Left renal pelvis (tissue), 4 donors: ENCODE results near the gene RTN3. TPM values are rescaled to one million over a fixed set of nuclear protein-coding genes. Genes with fewer than 3 reads are reported as not detected.
"Not testable (repeated sequence)": the region's sequence is repeated elsewhere in the genome, so short reads cannot be mapped to it uniquely, and the experiment has no call there.

Experiments used
- DNase-seq, 4 donors: peaks; one replicate each; pipeline ENCODE4 v3.0.0-alpha.2; 2013; ENCODE audit warnings: low read depth in 4 of 4, low spot score in 3 of 4
- polyA plus RNA-seq, 4 donors: library from polyadenylated mRNA; unstranded; fragments of 120-200 nt; gene quantifications; one replicate each; pipeline ENCODE4 v1.2.1, GENCODE V29; 2013; ENCODE audit not compliant: insufficient read length in 4 of 4

The RTN3 gene, protein sequence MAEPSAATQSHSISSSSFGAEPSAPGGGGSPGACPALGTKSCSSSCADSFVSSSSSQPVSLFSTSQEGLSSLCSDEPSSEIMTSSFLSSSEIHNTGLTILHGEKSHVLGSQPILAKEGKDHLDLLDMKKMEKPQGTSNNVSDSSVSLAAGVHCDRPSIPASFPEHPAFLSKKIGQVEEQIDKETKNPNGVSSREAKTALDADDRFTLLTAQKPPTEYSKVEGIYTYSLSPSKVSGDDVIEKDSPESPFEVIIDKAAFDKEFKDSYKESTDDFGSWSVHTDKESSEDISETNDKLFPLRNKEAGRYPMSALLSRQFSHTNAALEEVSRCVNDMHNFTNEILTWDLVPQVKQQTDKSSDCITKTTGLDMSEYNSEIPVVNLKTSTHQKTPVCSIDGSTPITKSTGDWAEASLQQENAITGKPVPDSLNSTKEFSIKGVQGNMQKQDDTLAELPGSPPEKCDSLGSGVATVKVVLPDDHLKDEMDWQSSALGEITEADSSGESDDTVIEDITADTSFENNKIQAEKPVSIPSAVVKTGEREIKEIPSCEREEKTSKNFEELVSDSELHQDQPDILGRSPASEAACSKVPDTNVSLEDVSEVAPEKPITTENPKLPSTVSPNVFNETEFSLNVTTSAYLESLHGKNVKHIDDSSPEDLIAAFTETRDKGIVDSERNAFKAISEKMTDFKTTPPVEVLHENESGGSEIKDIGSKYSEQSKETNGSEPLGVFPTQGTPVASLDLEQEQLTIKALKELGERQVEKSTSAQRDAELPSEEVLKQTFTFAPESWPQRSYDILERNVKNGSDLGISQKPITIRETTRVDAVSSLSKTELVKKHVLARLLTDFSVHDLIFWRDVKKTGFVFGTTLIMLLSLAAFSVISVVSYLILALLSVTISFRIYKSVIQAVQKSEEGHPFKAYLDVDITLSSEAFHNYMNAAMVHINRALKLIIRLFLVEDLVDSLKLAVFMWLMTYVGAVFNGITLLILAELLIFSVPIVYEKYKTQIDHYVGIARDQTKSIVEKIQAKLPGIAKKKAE
- 100 to 1,000 TPM; 122 to 198 (median 183) TPM for polyA plus RNA-seq

DNA sequence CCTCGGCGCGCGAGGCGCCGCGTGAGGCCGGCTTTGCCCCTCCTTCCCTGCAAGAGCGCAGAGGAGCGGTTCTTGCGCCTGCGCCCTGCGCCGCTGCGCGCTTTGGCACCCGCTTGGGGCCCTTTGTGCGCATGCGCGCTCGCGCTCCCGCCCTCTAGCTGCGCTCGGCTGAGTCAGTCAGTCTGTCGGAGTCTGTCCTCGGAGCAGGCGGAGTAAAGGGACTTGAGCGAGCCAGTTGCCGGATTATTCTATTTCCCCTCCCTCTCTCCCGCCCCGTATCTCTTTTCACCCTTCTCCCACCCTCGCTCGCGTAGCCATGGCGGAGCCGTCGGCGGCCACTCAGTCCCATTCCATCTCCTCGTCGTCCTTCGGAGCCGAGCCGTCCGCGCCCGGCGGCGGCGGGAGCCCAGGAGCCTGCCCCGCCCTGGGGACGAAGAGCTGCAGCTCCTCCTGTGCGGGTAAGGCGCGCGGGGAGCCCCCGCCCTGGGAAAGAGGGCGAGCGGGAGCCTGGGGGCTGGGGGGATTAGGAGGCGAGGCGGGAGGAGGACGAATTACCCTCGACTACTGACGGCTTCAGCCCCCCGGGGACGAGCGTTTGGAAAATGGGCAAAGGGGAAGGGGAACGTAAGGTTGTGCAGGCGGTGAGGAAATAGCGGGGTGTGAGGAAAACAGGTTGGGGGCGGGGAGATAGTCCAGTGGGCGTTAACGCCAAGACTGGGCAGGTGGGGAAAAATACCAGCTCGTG, at the start of gene RTN3:
RTN3 (plus strand) TSS at position 180 of the 745 bp plus-strand sequence; CDS start at position 317, 137 bp downstream.
- DNase-seq, result peak; percentile 94 to 98 (median 96)

DNA sequence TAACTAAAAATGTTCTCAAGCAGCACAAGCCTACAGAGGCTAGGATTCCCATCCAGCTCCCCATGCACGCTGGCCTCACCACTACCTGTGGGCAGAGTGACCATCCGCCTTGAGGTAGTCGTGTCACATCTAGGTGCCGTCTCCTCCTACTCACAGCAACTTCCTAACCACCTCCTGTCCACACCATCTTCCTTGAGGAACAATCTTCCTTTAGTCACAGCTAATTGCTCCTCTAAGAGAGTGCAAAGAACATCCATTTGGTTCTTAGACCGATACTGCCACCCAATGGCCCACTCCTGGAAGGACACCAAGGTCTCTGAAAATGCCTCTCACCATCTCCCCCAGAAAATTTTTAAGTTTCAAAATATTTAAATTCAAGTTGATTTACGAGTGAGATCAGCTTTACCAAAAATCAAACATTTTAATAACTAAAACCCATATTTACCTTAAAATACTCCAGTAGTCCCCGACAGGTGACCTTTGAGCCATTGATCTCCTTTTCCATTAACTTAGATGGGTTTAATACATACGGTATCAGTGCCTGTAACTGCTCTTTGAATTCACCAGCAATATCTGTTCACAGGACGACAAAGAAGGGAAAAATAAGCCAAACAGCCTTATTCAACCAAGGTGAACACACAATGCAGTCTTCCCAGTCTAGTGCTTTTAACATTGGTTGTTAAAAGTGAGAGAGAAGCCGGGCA, 45.4 kb upstream of the RTN3 start:
- DNase-seq, result peak in 1 of 4 donors; percentile 57

DNA sequence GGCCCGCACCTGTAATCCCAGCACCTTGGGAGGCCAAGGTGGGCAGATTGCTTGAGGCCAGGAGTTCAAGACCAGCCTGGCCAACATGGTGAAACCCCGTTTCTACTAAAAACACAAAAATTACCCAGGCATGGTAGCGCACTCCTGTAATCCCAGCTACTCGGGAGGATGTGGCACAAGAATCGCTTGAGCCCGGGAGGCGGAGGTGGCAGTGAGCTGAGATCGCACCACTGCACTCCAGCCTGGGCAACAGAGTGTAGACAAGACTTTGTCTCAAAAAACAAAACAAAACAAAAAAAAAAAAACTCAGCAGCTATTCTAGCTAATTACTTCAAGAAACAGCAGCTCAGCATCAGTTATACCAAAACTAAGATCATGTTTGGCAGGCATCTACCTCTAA, 42.9 kb upstream of the RTN3 start:
- not testable (repeated sequence) for DNase-seq

DNA sequence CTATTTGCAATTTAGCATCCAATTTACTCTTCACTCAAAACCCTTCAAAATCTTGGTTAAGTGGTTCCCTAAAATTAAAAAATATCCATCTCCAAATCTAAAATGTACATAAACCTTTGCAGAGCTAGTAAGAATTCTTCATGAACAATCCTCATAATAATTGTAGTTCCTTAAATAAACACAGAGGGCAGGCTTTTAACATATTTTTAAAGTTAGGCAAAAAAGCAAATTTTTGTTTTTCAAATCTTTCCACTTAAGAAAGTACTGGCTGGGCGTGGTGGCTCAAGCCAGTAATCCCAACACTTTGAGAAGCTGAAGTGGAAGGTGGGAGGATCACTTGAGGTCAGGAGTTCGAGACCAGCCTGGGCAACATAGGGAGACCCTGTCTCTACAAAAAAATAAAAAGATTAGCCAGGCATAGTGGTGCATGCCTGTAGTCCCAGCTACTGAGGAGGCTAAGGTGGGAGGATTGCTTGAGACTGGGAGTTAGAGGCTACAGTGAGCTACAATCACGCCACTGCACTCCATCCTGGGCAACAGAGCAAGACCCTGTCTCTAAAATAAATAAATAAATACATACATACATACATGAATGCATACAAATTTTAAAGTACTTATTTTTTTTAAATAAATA, 42.0 kb upstream of the RTN3 start:
- no peak for DNase-seq

DNA sequence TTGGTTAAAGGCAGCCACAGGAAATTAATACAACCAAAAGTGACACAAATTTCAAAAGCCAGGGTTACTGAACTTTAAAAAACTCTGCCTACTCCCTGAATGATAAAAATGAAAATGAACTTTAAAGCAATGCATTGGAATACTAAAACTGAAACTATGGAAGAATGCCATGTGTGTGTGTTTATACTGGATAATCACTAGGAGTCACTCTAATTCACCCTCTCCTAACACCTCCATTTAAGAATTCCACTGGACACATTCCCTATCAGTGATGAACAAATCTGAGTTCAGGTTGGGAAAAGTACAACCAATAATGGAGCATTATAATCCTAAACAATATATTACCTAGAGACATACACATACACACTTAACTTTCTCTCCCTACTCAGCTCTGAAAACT, 39.6 kb upstream of the RTN3 start:
- no peak for DNase-seq

DNA sequence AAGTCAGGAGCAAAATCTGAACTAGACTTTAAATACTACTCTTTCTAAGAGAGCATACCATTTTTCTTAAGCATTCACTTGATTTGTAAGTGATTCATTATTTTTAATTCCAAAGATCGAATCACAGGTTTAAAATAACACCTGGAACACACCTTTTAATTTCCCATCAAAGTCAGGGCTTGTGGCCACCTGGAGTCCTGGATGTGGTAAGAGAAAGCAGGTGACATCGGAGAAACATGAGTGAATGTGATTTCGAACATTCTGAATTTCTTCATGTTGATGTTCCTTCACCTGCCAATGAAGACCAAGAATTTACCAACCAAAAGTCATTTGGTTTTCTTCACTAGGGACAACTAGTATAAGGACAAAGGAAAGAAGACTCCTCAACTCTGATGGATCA, 38.1 kb upstream of the RTN3 start:
- no peak for DNase-seq

DNA sequence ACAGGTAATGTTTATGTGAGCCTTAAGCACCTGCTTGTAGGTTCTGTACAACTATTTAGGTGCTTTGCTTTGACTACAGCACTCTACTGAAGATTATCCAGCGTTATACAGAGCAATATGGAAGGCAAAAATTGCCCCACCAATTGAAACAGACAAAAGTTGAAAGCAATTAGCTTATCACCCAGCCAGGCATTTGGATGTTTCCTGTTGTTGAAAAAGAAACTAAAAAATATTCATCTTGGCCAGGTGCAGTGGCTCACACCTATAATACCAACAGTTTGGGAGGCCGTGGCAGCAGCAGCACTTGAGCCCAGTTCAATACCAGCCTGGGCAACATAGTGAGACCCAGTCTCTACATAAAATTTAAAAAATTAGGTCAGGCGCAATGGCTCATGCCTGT, 28.6 kb upstream of the RTN3 start:
- DNase-seq, result no peak

DNA sequence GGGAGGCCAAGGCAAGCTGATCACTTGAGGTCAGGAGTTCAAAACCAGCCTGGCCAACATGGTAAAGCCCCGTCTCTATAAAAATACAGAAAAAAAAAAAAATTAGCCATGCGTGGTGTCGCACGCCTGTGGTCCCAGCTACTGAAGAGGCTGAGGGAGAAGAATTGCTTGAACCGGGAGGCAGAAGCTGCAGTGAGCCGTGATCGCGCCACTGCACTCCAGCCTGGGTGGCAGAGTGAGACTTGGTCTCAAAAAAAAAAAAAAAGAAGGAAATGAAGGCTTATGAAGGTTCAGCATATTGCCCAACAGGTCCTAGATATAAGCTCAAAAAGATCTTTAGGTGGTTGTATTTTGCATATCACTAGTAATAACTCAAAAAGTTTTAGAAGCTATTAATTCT, 20.3 kb upstream of the RTN3 start:
- no peak for DNase-seq

DNA sequence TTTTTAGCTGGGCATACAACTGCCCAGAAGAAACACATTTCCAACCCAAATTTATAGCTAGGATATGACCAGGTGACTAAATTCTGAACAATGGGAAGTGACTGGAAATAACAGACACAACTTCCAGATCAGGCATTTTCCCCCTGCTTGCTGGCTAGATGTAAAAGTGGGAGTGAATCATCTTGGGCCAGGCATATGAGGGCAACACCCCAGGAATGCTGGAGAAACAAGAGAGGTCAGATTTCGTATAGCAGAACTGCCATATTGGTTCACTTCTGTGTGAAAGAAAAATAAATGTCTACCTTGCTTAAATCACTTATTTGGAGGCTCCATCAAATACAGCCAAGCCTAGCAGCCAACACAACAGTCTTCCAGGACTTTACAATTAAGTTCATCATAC, 17.5 kb upstream of the RTN3 start:
- no peak for DNase-seq

DNA sequence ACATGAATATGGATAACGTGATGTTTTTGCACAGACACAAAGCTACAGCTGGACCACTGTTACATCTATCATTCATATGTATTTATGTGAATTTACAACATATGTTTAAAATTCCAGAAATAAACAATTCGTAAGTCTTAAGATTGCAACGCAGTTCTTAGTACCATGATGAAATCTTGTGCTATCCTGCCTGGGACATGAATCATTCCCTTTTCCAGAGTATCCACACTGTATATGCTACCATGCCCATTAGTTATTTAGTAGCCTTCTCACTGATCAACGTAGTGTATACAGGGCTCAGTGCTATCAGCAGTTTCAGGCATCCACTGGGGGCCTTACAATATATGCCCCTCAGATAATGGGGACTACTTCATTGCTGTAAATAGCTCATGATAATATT, 14.4 kb upstream of the RTN3 start:
- no peak for DNase-seq

DNA sequence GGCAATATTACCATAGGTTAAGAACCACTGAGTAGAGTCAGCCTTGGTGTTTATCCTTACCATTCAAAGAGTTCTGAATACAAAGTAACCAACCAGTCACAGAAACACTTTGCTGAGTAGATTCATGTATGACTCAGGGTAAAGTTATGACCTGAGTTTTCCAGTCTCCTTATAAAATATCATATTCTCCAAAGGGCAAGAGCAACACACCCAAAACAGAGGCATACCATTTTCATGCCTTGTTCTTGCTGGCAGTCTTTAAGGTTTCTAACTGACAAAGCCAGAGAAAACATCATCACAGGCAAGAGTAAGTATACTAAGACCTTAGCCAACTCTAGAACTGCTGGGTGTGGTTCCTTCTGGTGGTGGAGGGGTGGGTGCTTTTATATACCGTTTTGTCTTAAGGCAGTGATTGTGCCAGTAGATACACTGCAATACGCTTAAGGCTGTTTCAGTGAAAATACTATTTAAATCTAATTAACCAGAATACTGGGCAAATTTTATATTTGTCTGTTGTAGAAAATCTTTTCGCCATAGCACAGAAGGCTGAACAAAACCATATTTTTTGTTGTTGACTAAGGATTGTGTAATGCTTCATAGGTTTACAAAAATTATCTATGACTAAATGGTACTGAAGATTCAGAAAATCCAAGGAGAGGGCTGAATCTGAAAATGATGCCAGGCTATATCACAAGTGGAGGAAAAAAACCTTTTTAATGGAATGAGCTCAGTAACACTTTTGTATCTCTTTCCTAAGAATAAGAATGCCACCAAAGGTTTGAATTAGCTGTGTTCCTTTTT, 13.1 kb upstream of the RTN3 start:
- DNase-seq, result no peak

DNA sequence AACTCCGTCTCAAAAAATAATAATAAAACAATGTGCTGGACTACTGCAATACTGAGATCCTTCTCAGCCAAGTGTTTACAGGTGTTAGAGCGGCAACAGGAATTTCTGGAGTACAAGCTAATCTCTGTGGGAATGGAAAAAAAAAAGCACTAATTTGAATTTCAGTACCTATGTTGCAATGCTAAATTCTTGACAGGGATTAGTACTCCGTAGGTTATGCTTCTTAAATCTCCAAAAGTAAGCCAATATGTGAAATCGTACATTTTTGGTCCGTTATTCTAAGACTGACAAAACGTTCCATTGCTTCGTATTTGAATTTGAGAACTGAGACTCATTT, 11.2 kb upstream of the RTN3 start:
- DNase-seq, result no peak

DNA sequence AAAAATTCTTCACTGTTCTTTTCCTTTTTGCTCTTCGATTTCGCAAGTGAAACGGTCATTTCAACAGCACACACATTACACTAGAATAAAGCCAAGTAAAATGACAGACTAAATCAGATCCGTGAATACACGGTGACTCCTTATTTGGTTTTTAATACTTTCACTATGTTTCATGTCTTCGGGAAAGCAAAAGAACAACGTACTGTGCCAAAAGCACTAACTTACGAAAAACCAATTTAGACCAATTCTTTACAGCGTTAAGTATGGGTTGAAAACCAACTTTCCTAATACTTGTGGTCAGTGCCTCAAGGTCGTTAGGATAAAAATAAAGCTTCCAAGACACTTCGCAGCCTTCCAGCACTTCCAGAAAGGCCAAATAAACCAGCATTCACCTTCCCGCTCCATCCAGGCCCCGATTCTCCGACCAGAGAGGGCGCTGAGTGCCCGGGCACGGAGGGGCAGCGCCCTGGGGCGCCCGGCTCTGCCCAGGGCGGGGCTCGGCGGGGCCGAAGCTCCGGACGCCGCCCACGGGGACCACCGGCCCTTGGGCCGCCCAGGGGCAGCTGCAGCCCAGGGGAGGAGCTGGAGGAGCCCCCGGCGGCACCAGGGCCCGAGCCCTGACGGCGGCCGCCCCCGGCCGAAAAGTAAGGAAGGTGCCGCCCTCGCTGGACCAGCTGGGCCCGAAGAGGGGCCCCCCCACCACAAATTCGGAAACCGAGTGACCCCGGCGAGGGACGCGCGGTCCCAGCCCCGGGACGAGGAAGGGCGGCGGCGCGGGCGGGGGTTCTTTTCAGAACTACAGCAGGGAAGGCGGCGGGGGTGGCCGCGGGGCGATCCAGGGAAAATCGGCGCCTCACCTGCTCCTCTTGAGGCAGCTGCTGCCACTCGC, 10.6 kb upstream of the RTN3 start:
- DNase-seq, result peak in 1 of 4 donors; percentile 16

DNA sequence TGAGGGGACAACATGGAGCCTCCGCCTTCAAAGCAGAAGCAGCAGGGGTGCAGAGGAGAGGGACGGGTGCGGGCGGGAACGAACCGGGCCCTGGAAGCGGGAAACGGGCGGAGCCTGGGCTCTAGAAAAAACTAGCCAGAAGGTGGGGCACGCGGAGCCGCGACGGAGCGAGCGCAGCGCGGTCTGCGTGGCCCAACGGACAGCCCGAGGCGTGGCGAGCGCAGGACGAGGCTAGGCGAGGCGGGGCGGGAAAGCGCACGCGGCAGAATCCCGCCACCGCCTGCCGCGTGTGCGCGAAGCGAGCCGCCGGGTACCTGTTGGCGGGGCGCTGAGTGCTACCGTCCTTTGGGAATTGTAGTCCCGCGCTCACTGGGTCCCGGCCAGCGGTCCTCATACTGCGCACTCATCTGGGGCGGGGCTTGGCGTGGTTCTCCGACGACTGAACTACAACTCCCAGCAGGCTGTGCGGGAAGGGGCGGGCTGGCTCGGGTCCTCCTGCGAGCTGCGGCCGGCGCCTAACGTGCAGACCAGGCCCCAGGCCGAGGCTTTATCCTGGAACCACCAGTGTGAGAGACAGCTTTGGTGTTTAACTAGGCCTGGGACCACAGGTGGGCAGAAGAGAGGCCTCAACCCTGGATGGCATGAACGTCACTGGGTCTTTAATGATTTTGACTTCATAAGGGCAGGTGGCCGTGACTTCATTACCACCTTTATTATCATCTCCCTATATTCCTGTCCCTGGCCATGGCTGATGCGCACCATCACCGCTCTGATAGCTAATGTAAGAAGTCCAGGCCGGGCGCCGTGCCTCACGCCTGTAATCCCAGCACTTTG, 9.8 kb upstream of the RTN3 start, which contains the start of gene ATL3:
ATL3 (minus strand) TSS at position 55 of the 834 bp plus-strand sequence; CDS start at position 14, 41 bp downstream.
- DNase-seq, result peak in 3 of 4 donors; percentile 84 to 90 (median 87)

DNA sequence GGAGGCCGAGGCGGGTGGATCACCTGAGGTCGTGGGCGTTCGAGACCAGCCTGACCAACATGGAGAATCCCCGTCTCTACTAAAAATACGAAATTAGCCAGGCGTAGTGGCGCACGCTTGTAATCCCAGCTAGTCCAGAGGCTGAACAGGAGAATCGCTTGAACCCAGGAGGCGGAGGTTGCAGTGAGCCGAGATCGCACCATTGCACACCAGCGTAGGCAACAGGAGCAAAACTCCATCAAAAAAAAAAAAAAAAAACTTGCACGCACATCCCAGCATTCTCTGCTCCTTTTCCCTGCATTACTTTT, 9.2 kb upstream of the RTN3 start:
- no peak for DNase-seq

DNA sequence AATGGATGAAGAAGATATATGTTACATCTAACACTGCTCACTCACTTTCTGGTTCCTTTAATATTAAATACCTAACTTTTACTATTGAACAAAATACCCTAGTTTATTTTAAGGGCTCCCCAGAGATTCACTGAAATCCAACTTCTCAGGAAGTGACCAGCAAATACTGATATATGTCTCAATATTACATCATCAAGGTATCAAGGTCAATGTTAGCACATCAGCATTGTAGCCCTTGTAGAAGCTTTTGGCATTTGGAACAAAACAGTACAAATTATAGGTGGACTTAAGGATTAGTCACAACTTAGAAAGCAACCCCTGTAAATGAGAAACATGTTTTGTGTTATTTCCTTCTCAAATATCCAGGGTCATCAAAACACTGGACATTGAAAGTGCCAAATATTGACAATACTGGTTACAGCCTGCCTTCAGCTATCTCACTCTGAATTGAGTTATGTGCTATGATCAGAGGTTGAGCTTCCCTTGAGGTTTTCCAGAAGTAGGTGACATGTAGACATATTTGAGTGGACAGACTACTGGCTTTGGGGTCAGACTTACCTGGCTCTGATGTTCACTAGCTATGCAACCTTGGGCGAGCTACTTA, 8.3 kb upstream of the RTN3 start:
- DNase-seq, result no peak

DNA sequence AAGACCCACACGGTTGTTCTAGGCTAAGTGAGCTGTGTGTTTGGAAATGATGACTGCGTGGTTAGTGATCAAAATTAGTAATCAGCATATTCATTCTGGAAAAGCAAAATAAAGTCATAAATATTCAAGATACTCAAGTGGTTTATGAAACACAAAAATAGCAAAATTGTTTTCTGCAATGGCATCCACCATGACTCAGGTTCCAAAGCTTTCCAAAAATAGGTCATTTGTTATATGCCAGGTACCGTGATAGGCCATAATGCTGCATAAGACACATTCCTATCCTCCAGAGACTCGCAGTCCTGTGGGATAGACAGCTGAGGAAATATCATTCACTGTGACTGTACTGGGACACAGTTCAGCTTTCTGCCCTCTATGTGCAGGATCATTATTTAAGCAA, 7.7 kb upstream of the RTN3 start:
- no peak for DNase-seq
